Stomach (tissue), 4 donors: ENCODE results near the gene REG1B.

Source experiments
- POLR2A ChIP-seq, 4 donors: fragments of 450-650 bp; IDR thresholded peaks; one replicate each; pipeline ENCODE4 v1.6.1; 2016; ENCODE audit warnings: antibody characterized with exemption in 4 of 4, control low read depth in 2 of 4, mild to moderate bottlenecking in 1 of 4, moderate library complexity in 1 of 4
- TF ChIP-seq, protein P1 (sequence below), 7 experiments: fragments of 450-650 bp in 4 of 7; fragments of 200-600 bp in 3 of 7; sonication (generic) in 3 of 7; IDR thresholded peaks; one replicate each; pipeline ENCODE4 v1.5.1; 2016 to 2019; ENCODE audit warnings: antibody characterized with exemption in 7 of 7, control low read depth in 2 of 7, mild to moderate bottlenecking in 1 of 7

DNA sequence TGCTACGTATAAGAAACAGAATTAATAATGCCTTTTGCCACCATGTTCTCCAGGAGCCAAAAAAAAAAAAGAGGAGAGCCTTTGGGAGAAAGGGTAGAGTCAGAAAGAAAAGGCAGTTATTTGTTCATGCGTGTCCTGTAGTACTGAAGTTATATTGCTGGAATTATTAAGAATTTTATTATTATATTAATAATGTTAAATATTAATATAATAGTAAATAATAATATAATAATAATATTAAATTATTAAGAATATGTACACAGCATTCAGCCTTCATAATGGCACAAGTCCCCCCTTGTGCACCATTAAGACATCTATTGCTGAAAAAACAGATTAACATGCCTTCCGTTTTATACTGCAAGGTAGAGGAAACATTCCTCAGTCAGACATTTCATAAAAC is 40.6 kb upstream of the REG1B start:
- TF ChIP-seq POLR2A (IDR thresholded peaks at IDR 0.05) = no peak
- TF ChIP-seq, protein P1, sequence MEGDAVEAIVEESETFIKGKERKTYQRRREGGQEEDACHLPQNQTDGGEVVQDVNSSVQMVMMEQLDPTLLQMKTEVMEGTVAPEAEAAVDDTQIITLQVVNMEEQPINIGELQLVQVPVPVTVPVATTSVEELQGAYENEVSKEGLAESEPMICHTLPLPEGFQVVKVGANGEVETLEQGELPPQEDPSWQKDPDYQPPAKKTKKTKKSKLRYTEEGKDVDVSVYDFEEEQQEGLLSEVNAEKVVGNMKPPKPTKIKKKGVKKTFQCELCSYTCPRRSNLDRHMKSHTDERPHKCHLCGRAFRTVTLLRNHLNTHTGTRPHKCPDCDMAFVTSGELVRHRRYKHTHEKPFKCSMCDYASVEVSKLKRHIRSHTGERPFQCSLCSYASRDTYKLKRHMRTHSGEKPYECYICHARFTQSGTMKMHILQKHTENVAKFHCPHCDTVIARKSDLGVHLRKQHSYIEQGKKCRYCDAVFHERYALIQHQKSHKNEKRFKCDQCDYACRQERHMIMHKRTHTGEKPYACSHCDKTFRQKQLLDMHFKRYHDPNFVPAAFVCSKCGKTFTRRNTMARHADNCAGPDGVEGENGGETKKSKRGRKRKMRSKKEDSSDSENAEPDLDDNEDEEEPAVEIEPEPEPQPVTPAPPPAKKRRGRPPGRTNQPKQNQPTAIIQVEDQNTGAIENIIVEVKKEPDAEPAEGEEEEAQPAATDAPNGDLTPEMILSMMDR (IDR thresholded peaks at IDR 0.05) = no peak
